Stomach (tissue), 9 donors: ENCODE measurements around the gene GRAMD1B. TPM values are rescaled to one million over a fixed set of nuclear protein-coding genes. Genes with fewer than 3 reads are reported as not detected.

Experiments used
- DNase-seq, 2 donors: peaks; one replicate each; pipeline versions ENCODE4 v3.0.0 to v3.0.0-alpha.2; 2013 to 2019
- H3K27ac ChIP-seq, 5 donors: fragments of 200-600 bp in 4 of 5; sonication (generic) in 4 of 5; one replicate each; pipeline ENCODE4 v1.5.1; 2013 to 2019; ENCODE audit warnings: mild to moderate bottlenecking in 1 of 5, moderate library complexity in 1 of 5
- H3K27me3 ChIP-seq, 3 donors: fragments of 200-600 bp; sonication (generic); one replicate each; pipeline ENCODE4 v1.5.1; 2017 to 2019; ENCODE audit warnings: mixed run types in 1 of 3
- H3K36me3 ChIP-seq, 4 donors: fragments of 200-600 bp; sonication (generic); 1 replicate in 3 of 4; 2 replicates in 1 of 4; pipeline ENCODE4 v1.5.1; 2016 to 2019
- H3K4me1 ChIP-seq, 4 donors: fragments of 200-600 bp; sonication (generic); one replicate each; pipeline ENCODE4 v1.5.1; 2016 to 2019
- H3K4me3 ChIP-seq, 4 donors: fragments of 200-600 bp; sonication (generic) in 3 of 4; one replicate each; pipeline ENCODE4 v1.5.1; 2016 to 2019; ENCODE audit warnings: mild to moderate bottlenecking in 1 of 4
- H3K9me3 ChIP-seq, 4 donors: fragments of 200-600 bp; sonication (generic); one replicate each; pipeline ENCODE4 v1.5.1; 2016 to 2019
- CTCF ChIP-seq, 7 experiments: fragments of 450-650 bp in 4 of 7; fragments of 200-600 bp in 3 of 7; sonication (generic) in 3 of 7; IDR thresholded peaks; one replicate each; pipeline ENCODE4 v1.5.1; 2016 to 2019; ENCODE audit warnings: antibody characterized with exemption in 7 of 7, control low read depth in 2 of 7, mild to moderate bottlenecking in 1 of 7
- EP300 ChIP-seq: sonication (generic); formaldehyde crosslinking; IDR thresholded peaks from one replicate; pipeline ENCODE4 v1.6.1; 2017; ENCODE audit warnings: antibody characterized with exemption
- POLR2A ChIP-seq, 4 donors: fragments of 450-650 bp; IDR thresholded peaks; one replicate each; pipeline ENCODE4 v1.6.1; 2016; ENCODE audit warnings: antibody characterized with exemption in 4 of 4, control low read depth in 2 of 4, mild to moderate bottlenecking in 1 of 4, moderate library complexity in 1 of 4
- POLR2AphosphoS5 ChIP-seq, 3 donors: sonication (generic); formaldehyde crosslinking; IDR thresholded peaks; one replicate each; pipeline ENCODE4 v1.6.1; 2016; ENCODE audit warnings: antibody characterized with exemption in 3 of 3
- WGBS, 5 donors: extraction: QIAGEN DNeasy Blood & Tissue Kit in 3 of 5; methylation state at CpG; one replicate each; pipeline versions ENCODE4 v1.1.5 to v1.1.7; 2013 to 2018; 5-methylcytosine and 5-hydroxymethylcytosine counted together
- intact Hi-C: fragments of 100-400 bp; cut with DNase I; formaldehyde crosslinking; loops from one replicate; pipeline ENCODE4 v1.15.1; 2023; ENCODE audit warnings: low total_unique reads
- polyA plus RNA-seq, 3 donors: library from polyadenylated mRNA; stranded (reverse); fragments of 200-250 nt; gene quantifications; one replicate each; pipeline ENCODE4 v1.2.3, GENCODE V29; 2013
- total RNA-seq, 5 donors: library from RNA; depleted of rRNA; stranded (reverse); fragments of >200 nt; gene quantifications; one replicate each; pipeline versions ENCODE4 v1.1.0 to v1.2.3, GENCODE V29; 2014 to 2016
- donor health status: healthy with polysubstance abuse.
- donor health status: Bipolar disorder and iron deficiency.
- donor health status: healthy.

The GRAMD1B gene
- total and polyA plus RNA-seq, 8 donors = 0.58 to 39.7 (median 12.2) TPM

GRCh38 chr11:123536690-123537437, 106.8 kb downstream of the GRAMD1B start:
- 66 to 78% (median 70%) methylated on average over 2 of the region's 2 CpGs for WGBS, 5 donors
- Histone ChIP-seq H3K27me3 (no peaks in the 10 kb centered on the region), H3K36me3 (no peaks in the 10 kb centered on the region), H3K4me3 (no peak overlapping the region), H3K27ac (no peak overlapping the region), H3K4me1 (no peaks in the 10 kb centered on the region), H3K9me3 (no peaks in the 10 kb centered on the region)
- no peak for TF ChIP-seq POLR2A (IDR thresholded peaks at IDR 0.05)
- no peak for TF ChIP-seq POLR2AphosphoS5 (IDR thresholded peaks at IDR 0.05)
- TF ChIP-seq CTCF (IDR thresholded peaks at IDR 0.05) = no peak
- no peak for TF ChIP-seq EP300
- DNase-seq = no peak
- intact Hi-C loops = no loop called here

DNA sequence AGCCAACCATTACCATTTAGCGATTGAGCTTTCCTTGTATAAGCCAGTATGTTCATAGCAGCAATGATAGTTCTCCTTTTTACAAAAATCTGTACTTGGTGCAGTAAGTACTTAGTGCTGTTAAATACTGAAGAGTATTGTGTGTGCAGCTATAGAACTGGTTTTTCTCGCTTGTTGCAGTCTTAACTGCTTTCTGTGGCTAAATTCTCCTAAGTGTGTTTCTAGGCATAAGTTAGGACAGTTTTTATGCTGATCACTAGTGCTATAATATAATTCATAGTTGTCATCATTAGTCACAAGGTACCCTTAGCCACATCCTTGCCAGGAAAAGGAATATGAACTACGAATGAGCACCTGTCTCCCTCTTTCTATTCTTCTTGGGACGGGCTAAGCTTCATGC, 107.7 kb downstream of the GRAMD1B start:
- no peak for TF ChIP-seq EP300
- no peak for TF ChIP-seq CTCF (IDR thresholded peaks at IDR 0.05)
- TF ChIP-seq POLR2AphosphoS5 (IDR thresholded peaks at IDR 0.05) = no peak
- TF ChIP-seq POLR2A (IDR thresholded peaks at IDR 0.05) = no peak
- H3K9me3 ChIP-seq = no peaks in the 10 kb centered on the region
- intact Hi-C loops = no loop called here
- no peaks in the 10 kb centered on the region for H3K36me3 ChIP-seq
- H3K4me3 ChIP-seq = no peak overlapping the region
- no peaks in the 10 kb centered on the region for H3K27me3 ChIP-seq
- no peak for DNase-seq
- H3K27ac ChIP-seq = no peak overlapping the region
- H3K4me1 ChIP-seq = no peaks in the 10 kb centered on the region
- WGBS, 5 donors = 83 to 90% (median 88%) methylated on average over 4 of the region's 4 CpGs

GRCh38 chr11:123543797-123544196, 113.7 kb downstream of the GRAMD1B start:
- Histone ChIP-seq H3K4me3 (no peak overlapping the region), H3K9me3 (no peaks in the 10 kb centered on the region), H3K4me1 (no peaks in the 10 kb centered on the region), H3K27me3 (no peaks in the 10 kb centered on the region), H3K27ac (no peak overlapping the region), H3K36me3 (no peaks in the 10 kb centered on the region)
- intact Hi-C loops = no loop called here
- no peak for TF ChIP-seq CTCF (IDR thresholded peaks at IDR 0.05)
- TF ChIP-seq POLR2A (IDR thresholded peaks at IDR 0.05) = no peak
- no peak for TF ChIP-seq POLR2AphosphoS5 (IDR thresholded peaks at IDR 0.05)
- no peak for TF ChIP-seq EP300
- no peak for DNase-seq
- WGBS, 5 donors = 63 to 77% (median 68%) methylated on average over 4 of the region's 4 CpGs

GRCh38 chr11:123544631-123545375, 114.7 kb downstream of the GRAMD1B start:
- Histone ChIP-seq H3K4me1 (no peaks in the 10 kb centered on the region), H3K36me3 (no peaks in the 10 kb centered on the region), H3K4me3 (no peak overlapping the region), H3K27me3 (no peaks in the 10 kb centered on the region), H3K27ac (no peak overlapping the region), H3K9me3 (no peaks in the 10 kb centered on the region)
- intact Hi-C loops = no loop called here
- DNase-seq = no peak
- 62 to 80% (median 73%) methylated on average over 16 of the region's 16 CpGs for whole genome bisulfite sequencing, 5 donors
- TF ChIP-seq CTCF (IDR thresholded peaks at IDR 0.05) (no peak), EP300 (no peak), POLR2A (IDR thresholded peaks at IDR 0.05) (no peak), POLR2AphosphoS5 (IDR thresholded peaks at IDR 0.05) (no peak)
